Activated B cell treated with CpG ODN at 0.5 μM for 24 hours (primary cell): ENCODE data around the gene TSN. TPM values are rescaled to one million over a fixed set of nuclear protein-coding genes. Genes with fewer than 3 reads are reported as not detected.

Source experiments
- ATAC-seq: fragments of 200-7000 bp; cut with Tn5 transposase; one replicate; pipeline ENCODE4 v1.10.0; 2021; ENCODE audit warnings: low read depth, mild to moderate bottlenecking, moderate library complexity
- CTCF ChIA-PET: fragments of 350-600 bp; sonication (Branson Sonifier 250); formaldehyde crosslinking; loops from one replicate; lab custom pipeline; 2021; ENCODE audit warnings: antibody characterized with exemption; lab: Charles Lee
- POLR2A ChIA-PET: fragments of 350-600 bp; sonication (Branson Sonifier 250); formaldehyde crosslinking; loops from one replicate; lab custom pipeline; 2021; ENCODE audit warnings: antibody characterized with exemption; lab: Charles Lee
- DNase-seq: peaks from one replicate; pipeline ENCODE4 v3.0.0; 2022
- H3K27ac Mint-ChIP-seq: one replicate; pipeline ENCODE4 v1.8.0; 2020; ENCODE audit warnings: mixed read lengths
- H3K27me3 Mint-ChIP-seq: one replicate; pipeline ENCODE4 v1.8.0; 2021; ENCODE audit warnings: mixed read lengths
- H3K36me3 Mint-ChIP-seq: one replicate; pipeline ENCODE4 v1.8.0; 2021; ENCODE audit warnings: low read depth, mixed read lengths
- H3K4me1 Mint-ChIP-seq: one replicate; pipeline ENCODE4 v1.8.0; 2021; ENCODE audit warnings: mixed read lengths
- H3K4me3 Mint-ChIP-seq: one replicate; pipeline ENCODE4 v1.8.0; 2020; ENCODE audit warnings: mild to moderate bottlenecking, mixed read lengths
- H3K9me3 Mint-ChIP-seq: one replicate; pipeline ENCODE4 v1.8.0; 2020; ENCODE audit warnings: mixed read lengths
- intact Hi-C: fragments of 100-400 bp; cut with micrococcal nuclease; formaldehyde crosslinking; loops from one replicate; pipeline ENCODE4 v1.15.1; 2024
- total RNA-seq: library from RNA; stranded (reverse); gene quantifications from 2 replicates; pipeline ENCODE4 v1.2.3, GENCODE V29; 2022
- TF ChIP-seq, protein P1 (sequence below): fragments of 200-600 bp; IDR thresholded peaks from one replicate; pipeline ENCODE4 v1.8.0; 2022; ENCODE audit warnings: antibody characterized with exemption, mild to moderate bottlenecking

Gene TSN
- total RNA-seq: 60.8 and 61.3 TPM in 2 replicates

DNA sequence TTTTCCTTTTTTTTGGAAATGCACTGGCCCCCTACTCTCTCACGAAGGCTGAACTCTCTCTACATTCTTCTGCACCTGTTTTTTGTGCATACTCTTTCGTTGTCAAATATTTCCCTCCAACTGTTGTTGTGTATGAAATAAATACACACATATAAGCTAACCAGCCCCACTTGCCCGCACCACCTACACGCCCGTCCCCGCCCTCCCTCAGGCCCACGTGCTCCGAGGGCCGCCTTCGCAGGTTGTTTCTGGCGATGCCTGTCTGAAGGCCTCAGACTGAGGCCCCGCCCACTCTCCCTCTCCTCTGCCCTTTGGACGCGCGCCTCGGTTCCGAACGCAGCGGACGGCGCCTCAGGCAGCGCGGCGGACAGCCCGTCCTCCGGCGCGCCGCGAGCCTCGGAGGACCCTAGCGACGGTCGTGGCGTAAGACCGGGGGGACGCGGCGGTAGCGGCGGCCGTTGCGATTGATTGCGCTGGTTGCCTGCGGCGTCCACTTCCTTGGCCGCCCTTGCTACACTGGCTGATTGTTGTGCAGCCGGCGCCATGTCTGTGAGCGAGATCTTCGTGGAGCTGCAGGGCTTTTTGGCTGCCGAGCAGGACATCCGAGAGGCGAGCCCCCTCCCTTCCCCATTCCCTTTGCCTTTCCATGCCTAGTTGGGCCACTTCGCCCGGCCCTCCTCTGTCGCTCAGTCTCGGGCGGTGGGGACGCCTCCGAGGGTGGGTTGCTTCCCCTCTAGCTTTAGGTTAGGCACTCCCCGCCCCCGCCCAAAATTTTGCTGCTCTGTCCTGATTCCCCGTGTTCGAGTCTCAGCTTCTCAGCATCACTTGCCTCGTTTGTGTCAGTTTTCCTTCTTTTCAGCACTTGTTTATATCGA lies at the start of gene TSN:
TSS of gene TSN (plus strand) at position 415 of the 875 bp plus-strand sequence. CDS start at position 544, 129 bp downstream.
- ChIA-PET POLR2A (interaction anchor here (0.6 to 1.9 kb wide), 9 partner anchors 11 to 1579 kb away, joined by 3 to 23 read pairs (median 3); partner anchors contain the start of genes CLASP1, NIFK and RNU4ATAC), CTCF (interaction anchor here (1.2 to 1.4 kb wide), 2 partner anchors 30 to 225 kb away, joined by 3 read pairs; partner anchors contain the start of gene RNU4ATAC)
- intact Hi-C loops: loop anchor here (1.0 kb wide), 4 partner anchors 18 to 225 kb away; partner anchors contain the start of genes CLASP1 and RNU4ATAC
- peak within 1 kb of the TSS; percentile 80 for H3K27ac Mint-ChIP-seq
- ATAC-seq (peak; percentile 99), DNase-seq (peak; percentile 96)
- H3K4me1 Mint-ChIP-seq: peaks cover 34% of the 10 kb centered on the region
- TF ChIP-seq, protein P1, sequence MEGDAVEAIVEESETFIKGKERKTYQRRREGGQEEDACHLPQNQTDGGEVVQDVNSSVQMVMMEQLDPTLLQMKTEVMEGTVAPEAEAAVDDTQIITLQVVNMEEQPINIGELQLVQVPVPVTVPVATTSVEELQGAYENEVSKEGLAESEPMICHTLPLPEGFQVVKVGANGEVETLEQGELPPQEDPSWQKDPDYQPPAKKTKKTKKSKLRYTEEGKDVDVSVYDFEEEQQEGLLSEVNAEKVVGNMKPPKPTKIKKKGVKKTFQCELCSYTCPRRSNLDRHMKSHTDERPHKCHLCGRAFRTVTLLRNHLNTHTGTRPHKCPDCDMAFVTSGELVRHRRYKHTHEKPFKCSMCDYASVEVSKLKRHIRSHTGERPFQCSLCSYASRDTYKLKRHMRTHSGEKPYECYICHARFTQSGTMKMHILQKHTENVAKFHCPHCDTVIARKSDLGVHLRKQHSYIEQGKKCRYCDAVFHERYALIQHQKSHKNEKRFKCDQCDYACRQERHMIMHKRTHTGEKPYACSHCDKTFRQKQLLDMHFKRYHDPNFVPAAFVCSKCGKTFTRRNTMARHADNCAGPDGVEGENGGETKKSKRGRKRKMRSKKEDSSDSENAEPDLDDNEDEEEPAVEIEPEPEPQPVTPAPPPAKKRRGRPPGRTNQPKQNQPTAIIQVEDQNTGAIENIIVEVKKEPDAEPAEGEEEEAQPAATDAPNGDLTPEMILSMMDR: no peak
- no peaks in the 10 kb centered on the region for H3K9me3 Mint-ChIP-seq
- peaks cover 38% of the 10 kb centered on the region for H3K36me3 Mint-ChIP-seq
- peak within 1 kb of the TSS; percentile 93 for H3K4me3 Mint-ChIP-seq
- H3K27me3 Mint-ChIP-seq: no peaks in the 10 kb centered on the region

DNA sequence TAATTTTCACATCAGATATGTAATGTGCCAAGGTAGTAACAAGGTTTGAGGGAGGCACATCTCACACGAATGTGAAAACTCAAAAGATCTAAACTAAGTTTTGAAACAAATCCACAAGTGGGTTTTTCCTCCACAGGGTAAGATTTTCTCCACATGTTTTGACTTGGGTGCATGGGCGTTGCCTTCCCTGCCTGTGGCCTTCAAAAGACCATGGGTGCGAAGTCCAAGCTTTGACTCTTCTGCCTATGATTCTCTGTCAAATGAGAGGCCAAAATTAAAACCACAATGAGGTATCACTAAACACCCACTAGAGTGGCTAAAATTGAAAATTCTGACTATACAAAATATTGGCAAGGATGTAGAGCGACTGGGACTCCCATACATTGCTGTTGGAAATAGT lies 49.5 kb upstream of the TSN start:
- DNase-seq (no peak), ATAC-seq (no peak)
- Mint-ChIP-seq H3K27me3 (peaks cover 4% of the 10 kb centered on the region), H3K27ac (no peak overlapping the region), H3K9me3 (no peaks in the 10 kb centered on the region), H3K4me3 (no peak overlapping the region), H3K36me3 (no peaks in the 10 kb centered on the region), H3K4me1 (no peaks in the 10 kb centered on the region)
- TF ChIP-seq, protein P1: no peak
- CTCF ChIA-PET: no interaction called here
- POLR2A ChIA-PET: no interaction called here
- intact Hi-C loops: no loop called here

DNA sequence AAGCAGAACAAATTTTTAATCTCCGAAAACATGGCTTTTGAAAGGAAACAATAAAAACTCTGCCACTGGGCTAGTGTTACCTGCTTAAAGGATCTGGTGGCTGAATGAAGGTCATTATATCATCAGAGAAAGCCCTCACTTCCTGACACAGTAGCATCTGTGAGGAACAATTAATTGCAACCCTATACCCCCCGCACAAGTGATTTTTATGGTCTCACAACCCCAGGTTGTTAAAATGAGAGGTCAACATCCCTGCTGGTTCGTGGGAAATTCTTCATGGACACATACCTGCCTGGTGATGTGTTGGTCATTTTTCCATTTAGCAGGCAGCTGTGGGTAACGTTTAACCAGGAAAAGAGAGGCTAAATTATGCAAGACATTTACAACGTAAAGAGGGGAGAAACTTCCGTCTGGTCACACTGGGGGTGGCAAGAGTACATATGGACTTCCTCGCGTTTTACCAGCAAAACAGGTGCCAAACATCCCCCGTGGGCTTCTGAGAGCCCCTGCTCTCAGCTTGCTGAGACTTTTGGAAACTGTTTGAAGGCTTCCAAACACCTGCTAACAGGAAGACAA lies 48.0 kb upstream of the TSN start:
- ChIA-PET CTCF (no interaction called here), POLR2A (no interaction called here)
- Mint-ChIP-seq H3K9me3 (no peaks in the 10 kb centered on the region), H3K27me3 (peaks cover 4% of the 10 kb centered on the region), H3K4me3 (no peak overlapping the region), H3K36me3 (no peaks in the 10 kb centered on the region), H3K27ac (no peak overlapping the region), H3K4me1 (no peaks in the 10 kb centered on the region)
- DNase-seq (no peak), ATAC-seq (no peak)
- TF ChIP-seq, protein P1: no peak
- intact Hi-C loops: no loop called here

DNA sequence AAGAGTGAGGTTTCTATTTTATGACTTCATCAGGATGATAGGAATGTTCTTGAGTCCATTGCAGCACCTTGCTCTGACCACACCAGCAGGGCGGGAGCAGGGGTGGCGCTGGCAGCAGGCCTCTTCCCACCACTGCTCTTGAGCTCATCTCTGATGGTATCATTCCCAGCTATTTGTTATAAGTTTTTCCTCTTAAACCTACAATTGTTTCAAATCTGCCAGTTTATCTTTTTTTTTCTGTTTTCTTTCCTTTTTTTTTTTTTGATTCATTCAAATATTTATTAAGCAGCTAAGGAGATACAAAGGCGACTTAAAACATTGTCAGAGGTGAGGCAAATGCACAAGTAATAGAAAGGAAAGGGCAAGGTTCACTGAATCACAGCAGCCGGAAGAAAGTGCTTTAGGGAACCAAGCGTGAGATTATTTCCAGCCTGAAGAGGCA lies 47.5 kb upstream of the TSN start:
- ChIA-PET POLR2A (no interaction called here), CTCF (no interaction called here)
- no peaks in the 10 kb centered on the region for H3K4me1 Mint-ChIP-seq
- intact Hi-C loops: no loop called here
- no peak for ATAC-seq
- no peak overlapping the region for H3K4me3 Mint-ChIP-seq
- TF ChIP-seq, protein P1: no peak
- H3K9me3 Mint-ChIP-seq: no peaks in the 10 kb centered on the region
- no peaks in the 10 kb centered on the region for H3K36me3 Mint-ChIP-seq
- no peak overlapping the region for H3K27ac Mint-ChIP-seq
- DNase-seq: no peak
- H3K27me3 Mint-ChIP-seq: peaks cover 4% of the 10 kb centered on the region
